BJ (cell line): Measurements from ENCODE around the gene MDGA2. TPM values are rescaled to one million over a fixed set of nuclear protein-coding genes. Genes with fewer than 3 reads are reported as not detected.
"Not testable (repeated sequence)": the region's sequence is repeated elsewhere in the genome, so short reads cannot be mapped to it uniquely, and the experiment has no call there.

ENCODE experiments used
- CTCF ChIA-PET: fragments of 350-600 bp; formaldehyde crosslinking; extraction: SDS; loops from one replicate; lab custom pipeline; 2021; ENCODE audit warnings: antibody characterized with exemption, inconsistent platforms; lab: Yijun Ruan, JAX
- POLR2A ChIA-PET: fragments of 300-600 bp; sonication (Branson Sonifier 250); formaldehyde crosslinking; extraction: SDS; loops from one replicate; lab custom pipeline; 2021; ENCODE audit warnings: antibody characterized with exemption; lab: Charles Lee
- DNase-seq: peaks from one replicate; pipeline ENCODE4 v3.0.0-alpha.2; 2011; ENCODE audit warnings: low read depth
- H3K27me3 ChIP-seq: 2 replicates; pipeline ENCODE4 v1.6.0; 2011; ENCODE audit warnings: low read length; ENCODE audit not compliant: control insufficient read depth, insufficient read depth
- H3K36me3 ChIP-seq: 2 replicates; pipeline ENCODE4 v1.5.1; 2011; ENCODE audit warnings: low read length; ENCODE audit not compliant: control insufficient read depth, insufficient read depth
- H3K4me3 ChIP-seq: 2 replicates; pipeline ENCODE4 v1.5.1; 2011; ENCODE audit warnings: low read depth, mild to moderate bottlenecking, control low read depth, low read length
- CTCF ChIP-seq: IDR thresholded peaks from 2 replicates; pipeline ENCODE4 v1.5.1; 2011; ENCODE audit warnings: low read depth, mild to moderate bottlenecking, control low read depth, inconsistent platforms, low read length, moderate library complexity; ENCODE audit not compliant: insufficient read depth
- polyA plus RNA-seq: library from polyadenylated mRNA; depleted of rRNA; stranded (reverse); fragments of >200 nt; gene quantifications from 2 replicates; pipeline ENCODE4 v1.2.3, GENCODE V29; 2011

MDGA2 gene
- polyA plus RNA-seq, 1 experiment = not detected

- Histone ChIP-seq H3K27me3 (no peaks in the 10 kb centered on the region), H3K4me3 (no peak overlapping the region), H3K36me3 (no peaks in the 10 kb centered on the region)
- CTCF ChIA-PET = no interaction called here
- TF ChIP-seq CTCF = no peak
- DNase-seq = no peak
- POLR2A ChIA-PET = no interaction called here
Observed at GRCh38 chr14:47322751-47323150, 352.7 kb downstream of the MDGA2 start.

GRCh38 chr14:47302121-47302520 is 373.3 kb downstream of the MDGA2 start:
- POLR2A ChIA-PET = no interaction called here
- DNase-seq = no peak

GRCh38 chr14:47300796-47301195 is 374.6 kb downstream of the MDGA2 start:
- DNase-seq = no peak
- Histone ChIP-seq H3K4me3 (no peak overlapping the region), H3K27me3 (no peaks in the 10 kb centered on the region), H3K36me3 (no peaks in the 10 kb centered on the region)
- POLR2A ChIA-PET = no interaction called here
- TF ChIP-seq CTCF = no peak
- CTCF ChIA-PET = no interaction called here

More at GRCh38 chr14:47302121-47302520, 373.3 kb downstream of the MDGA2 start:
- Histone ChIP-seq H3K27me3 (no peaks in the 10 kb centered on the region), H3K4me3 (no peak overlapping the region), H3K36me3 (no peaks in the 10 kb centered on the region)
- TF ChIP-seq CTCF = no peak
- CTCF ChIA-PET = no interaction called here

- POLR2A ChIA-PET = no interaction called here
- TF ChIP-seq CTCF = no peak
- CTCF ChIA-PET = no interaction called here
- no peaks in the 10 kb centered on the region for H3K36me3 ChIP-seq
- H3K4me3 ChIP-seq = no peak overlapping the region
- DNase-seq = no peak
- H3K27me3 ChIP-seq = no peaks in the 10 kb centered on the region
Observed at GRCh38 chr14:47297374-47297773, 378.0 kb downstream of the MDGA2 start.

- H3K36me3 ChIP-seq = no peaks in the 10 kb centered on the region
- ChIA-PET CTCF (no interaction called here), POLR2A (no interaction called here)
- DNase-seq = no peak
- TF ChIP-seq CTCF = no peak
- no peaks in the 10 kb centered on the region for H3K27me3 ChIP-seq
- H3K4me3 ChIP-seq = no peak overlapping the region
Observed at GRCh38 chr14:47284283-47284682, 391.1 kb downstream of the MDGA2 start.

- DNase-seq, POLR2A ChIA-PET, CTCF ChIA-PET, H3K4me3 ChIP-seq, H3K27me3 ChIP-seq, H3K36me3 ChIP-seq: not testable (repeated sequence)
Observed at GRCh38 chr14:47281761-47282160, 393.6 kb downstream of the MDGA2 start.
